DMS 273 (cell line): ENCODE results near the gene ENO1.
"Not testable (repeated sequence)": the region's sequence is repeated elsewhere in the genome, so short reads cannot be mapped to it uniquely, and the experiment has no call there.

Source experiments
- DNase-seq: peaks from one replicate; lab custom pipeline; 2025; ENCODE audit not compliant: unreplicated experiment; lab: John Stamatoyannopoulos, UW

Gene ENO1

GRCh38 chr1:8897505-8897904 lies 19.0 kb upstream of the ENO1 start:
- not testable (repeated sequence) for DNase-seq

DNA sequence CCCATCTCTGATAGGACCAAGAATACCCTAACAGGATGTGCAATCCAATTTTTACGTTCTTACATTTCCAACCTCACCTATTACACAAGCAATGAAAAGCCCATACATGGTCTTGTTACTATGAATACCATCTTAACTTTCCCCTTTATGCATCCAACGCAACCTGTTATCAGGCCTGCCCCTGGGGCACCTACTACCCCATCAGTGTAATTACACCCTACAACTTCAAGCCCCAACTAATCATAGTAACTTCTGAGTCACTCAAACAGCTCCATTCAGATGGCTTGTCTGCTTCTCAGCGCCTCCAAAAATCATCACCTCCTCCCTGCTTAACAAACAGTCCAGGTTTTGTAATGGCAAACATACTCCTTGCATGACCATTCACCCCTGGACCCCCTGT lies 18.3 kb upstream of the ENO1 start:
- DNase-seq: not testable (repeated sequence)

GRCh38 chr1:8892026-8892425 lies 13.5 kb upstream of the ENO1 start:
- no peak for DNase-seq

DNA sequence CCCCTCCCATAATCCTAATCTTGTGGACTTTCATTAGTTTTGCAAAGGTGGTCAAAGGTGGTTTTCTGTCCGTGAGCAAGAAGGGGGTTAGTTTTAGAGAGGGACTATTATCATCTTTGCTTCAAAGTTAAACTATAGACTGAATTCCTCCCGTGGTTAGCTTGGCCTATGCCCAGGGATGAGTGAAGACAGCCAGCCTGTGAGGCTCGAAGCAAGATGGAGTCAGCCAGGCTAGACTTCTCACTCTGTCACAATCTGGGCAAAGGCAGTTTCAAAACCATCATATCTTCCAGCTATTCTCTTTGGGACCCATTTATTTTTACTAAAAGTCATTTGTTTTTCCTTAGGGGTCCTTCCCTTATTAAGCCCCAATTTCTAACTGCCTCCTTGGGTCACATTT lies 12.9 kb upstream of the ENO1 start:
- DNase-seq: no peak

DNA sequence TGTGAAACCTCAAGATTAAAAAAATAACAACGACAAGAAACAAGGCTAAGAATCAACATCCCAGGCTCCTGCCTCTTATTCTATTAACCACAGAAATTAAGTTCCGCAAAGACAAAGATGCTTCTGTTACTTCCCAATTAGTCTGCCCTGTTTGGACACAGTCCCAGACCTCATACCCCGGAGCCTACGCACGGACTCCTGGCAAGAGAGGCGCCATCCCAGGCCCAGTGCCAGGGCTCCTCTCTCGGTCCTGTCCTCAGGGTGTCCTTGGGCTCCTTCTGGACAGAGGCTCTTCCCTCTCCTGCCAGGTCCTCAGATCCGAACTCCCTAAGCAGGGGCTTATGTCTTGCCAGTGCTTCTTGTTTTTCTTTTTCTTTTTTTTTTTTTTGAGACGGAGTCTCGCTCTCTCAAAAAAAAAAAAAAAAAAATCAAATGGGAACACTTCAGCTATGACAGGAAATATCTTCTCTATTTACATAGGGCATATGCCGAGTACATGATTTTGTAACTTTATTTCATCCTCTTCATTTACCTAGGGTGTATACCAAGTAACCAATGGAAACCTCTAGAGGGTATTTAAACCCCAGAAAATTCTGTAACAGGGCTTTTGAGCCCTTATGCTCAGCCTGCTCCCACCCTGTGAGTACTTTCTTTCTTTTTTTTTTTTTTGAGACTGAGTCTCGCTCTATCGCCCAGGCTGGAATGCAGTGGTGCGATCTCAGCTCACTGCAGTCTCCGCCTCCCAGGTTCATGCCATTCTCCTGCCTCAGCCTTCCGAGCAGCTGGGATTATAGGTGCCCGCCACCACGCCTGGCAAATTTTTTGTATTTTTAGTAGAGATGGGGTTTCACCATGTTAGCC lies 11.7 kb upstream of the ENO1 start:
- DNase-seq: peak; percentile 87

- DNase-seq: peak; percentile 28
These were observed 10.8 kb upstream of the ENO1 start for GRCh38 chr1:8889103-8889846.

GRCh38 chr1:8886589-8886988 lies 8.1 kb upstream of the ENO1 start:
- DNase-seq: no peak

GRCh38 chr1:8886031-8886524 lies 7.6 kb upstream of the ENO1 start:
- DNase-seq: not testable (repeated sequence)

DNA sequence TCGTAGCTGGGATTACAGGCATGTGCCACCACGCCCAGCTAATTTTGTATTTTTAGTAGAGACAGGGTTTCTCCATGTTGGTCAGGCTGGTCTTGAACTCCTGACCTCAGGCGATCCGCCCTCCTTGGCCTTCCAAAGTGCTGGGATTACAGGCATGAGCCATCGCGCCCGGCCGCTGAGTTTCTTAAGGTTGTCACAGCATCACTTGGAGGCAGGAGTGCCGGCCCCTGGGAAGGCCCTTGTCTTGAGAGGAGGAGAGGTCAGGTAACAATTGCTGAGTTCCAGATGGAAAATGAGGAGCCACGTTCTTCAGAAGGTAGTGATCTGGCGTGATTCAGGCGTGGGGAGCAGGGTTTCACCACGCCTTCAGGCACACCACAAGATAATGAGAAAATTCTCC lies 5.6 kb upstream of the ENO1 start:
- not testable (repeated sequence) for DNase-seq

- DNase-seq: no peak
These were observed 5.0 kb upstream of the ENO1 start for GRCh38 chr1:8883491-8883890.

GRCh38 chr1:8879922-8880676 lies 1.6 kb upstream of the ENO1 start:
- DNase-seq: peak; percentile 64

- no peak for DNase-seq
These were observed 1.0 kb upstream of the ENO1 start for GRCh38 chr1:8879464-8879921.

- DNase-seq: peak; percentile 98
These were observed 395 bp upstream of the ENO1 start for GRCh38 chr1:8878698-8879463.

DNA sequence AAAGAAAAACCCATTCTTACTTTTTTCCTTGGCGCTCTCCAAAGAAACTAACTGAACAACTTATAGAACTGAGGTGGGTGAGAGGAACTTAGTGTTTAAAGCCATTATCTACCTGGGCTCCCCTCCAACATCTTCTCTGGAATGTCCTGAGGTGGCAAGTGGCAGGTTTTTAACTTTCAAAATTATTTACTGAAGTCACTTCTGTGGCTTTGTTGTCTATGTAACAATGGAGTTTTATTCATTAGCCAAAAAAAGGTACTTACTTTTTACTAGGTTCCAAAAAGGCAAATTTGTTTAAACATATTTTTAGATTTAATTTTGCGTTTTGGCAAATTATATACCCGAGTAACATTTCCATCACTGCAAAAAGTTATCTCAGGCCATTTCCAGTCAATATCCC lies 2.4 kb downstream of the ENO1 start:
- DNase-seq: no peak

- peak; percentile 48 for DNase-seq
These were observed 3.1 kb downstream of the ENO1 start for GRCh38 chr1:8875216-8875861.

DNA sequence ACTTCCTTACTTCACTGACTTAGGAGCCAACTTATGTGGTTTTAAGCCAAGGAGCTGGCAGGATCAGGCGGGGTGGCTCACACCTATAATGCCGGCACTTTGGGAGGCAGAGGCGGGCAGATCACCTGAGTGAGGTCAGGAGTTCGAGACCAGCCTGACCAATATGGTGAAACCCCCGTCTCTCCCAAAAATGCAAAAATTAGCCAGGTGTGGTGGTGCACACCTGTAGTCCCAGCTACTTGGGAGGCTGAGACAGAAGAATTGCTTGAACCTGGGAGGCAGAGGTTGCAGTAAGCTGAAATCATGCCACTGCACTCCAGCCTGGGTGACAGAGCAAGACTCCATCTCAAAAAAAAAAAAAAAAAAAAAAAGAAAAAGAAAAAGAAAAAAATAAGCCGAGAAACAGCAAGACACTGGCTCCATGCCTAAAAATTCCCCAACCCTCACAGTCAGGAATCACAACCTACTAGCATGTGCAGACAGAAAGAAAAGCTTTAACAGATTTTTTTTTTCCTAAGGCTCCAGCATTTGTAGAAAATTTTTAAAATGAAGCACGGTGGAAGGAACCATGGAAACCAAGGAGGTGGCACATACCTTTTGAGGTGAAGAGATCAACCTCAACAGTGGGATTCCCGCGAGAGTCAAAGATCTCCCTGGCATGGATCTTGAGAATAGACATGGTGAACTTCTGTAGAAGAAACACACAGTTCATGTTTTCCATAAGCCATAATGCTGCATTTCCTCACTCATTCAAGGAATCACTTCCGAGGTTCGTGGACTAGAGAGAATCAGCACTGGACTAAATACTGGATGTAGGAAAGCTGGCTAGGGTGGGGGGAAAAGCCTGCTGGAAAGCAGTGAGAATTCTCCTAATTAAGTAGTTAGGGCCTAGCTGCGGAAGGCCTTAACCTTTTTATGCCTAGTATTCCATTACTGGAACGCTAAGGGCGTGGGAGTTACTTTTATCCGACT lies 4.0 kb downstream of the ENO1 start:
- DNase-seq: peak; percentile 36

GRCh38 chr1:8873506-8874229 lies 4.8 kb downstream of the ENO1 start:
- peak; percentile 81 for DNase-seq

DNA sequence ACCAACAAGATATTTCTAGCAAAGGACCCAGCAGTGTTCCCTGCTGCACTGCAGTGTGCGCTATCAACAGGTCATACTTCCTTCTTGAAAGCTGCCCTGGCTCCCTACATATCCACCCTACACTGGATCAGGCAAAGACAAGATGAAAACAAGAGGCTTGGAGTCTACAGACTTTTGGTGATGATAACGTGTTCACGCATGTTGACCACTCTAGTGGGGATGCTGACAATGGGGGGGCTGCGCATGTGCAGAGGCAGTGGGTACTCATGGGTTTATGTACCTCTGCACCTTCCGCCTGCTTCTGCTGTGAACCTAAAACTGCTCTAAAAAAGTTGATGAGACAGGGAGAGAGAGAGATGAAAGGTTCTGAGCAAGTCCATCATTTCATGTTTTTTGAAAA lies 5.5 kb downstream of the ENO1 start:
- DNase-seq: peak; percentile 55
